Measurements from ENCODE around the gene HIVEP3. TPM values are rescaled to one million over a fixed set of nuclear protein-coding genes. Genes with fewer than 3 reads are reported as not detected.

Gene HIVEP3
- total RNA-seq, 5 donors from 2014 or later (not counting 1 experiment from before 2014, with no cell fraction given), result 7.0 to 15.3 (median 8.8) TPM

DNA sequence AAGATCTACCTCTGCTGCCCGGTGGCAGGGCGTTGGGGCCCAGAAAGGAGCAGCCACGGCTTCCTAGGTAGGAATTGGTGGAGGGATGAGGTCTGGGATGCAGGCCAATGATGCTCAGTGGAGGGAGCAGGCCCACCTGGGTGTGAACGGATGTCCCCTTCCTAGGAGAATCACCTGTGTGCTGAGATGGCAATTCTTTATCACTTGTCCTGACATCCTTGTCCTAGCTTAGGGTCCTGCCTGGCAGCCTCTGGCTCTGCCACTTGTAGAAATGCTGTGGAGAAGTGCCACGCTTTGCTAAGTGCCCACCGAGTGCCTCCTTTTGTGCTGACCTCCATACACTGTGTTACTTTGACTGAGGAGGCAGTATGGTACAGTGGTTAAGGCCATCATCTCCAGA, 447.1 kb downstream of the HIVEP3 start:
- H3K36me3 ChIP-seq (ENCODE audit: control insufficient read depth in 2 of 2, extremely low read depth in 1 of 2, insufficient read depth in 1 of 2, low read length in 1 of 2), result no peaks in the 10 kb centered on the region
- Mint-ChIP-seq H3K27ac (no peak overlapping the region), H3K9me3 (no peaks in the 10 kb centered on the region), H3K4me1 (no peaks in the 10 kb centered on the region), H3K27me3 (peaks cover 0 to 6% of the 10 kb centered on the region in 2 donors), H3K4me3 (no peak overlapping the region), H3K36me3 (no peaks in the 10 kb centered on the region)
- no peak for DNase-seq
- ATAC-seq (replicated peaks in 1 of 4), result no peak
- H3K27ac ChIP-seq (ENCODE audit: low read length), result no peak overlapping the region
- H3K4me1 ChIP-seq (ENCODE audit: control insufficient read depth in 1 of 2, extremely low read depth in 1 of 2, insufficient read depth in 2 of 2, low read length in 2 of 2), result no peaks in the 10 kb centered on the region
- POLR2A ChIA-PET, result no interaction called here
- H3K27me3 ChIP-seq (replicated peaks in 1 of 2; ENCODE audit: control insufficient read depth in 2 of 2, extremely low read depth in 1 of 2, insufficient read depth in 2 of 2, low read length in 1 of 2), result peaks cover 0 to 29% of the 10 kb centered on the region in 2 experiments
- no peak overlapping the region for H3K4me3 ChIP-seq (ENCODE audit: control insufficient read depth in 1 of 2, extremely low read depth in 1 of 2, low read length in 1 of 2)
- CTCF ChIA-PET, result no interaction called here
- 68% methylated on average over 3 of the region's 6 CpGs for WGBS (ENCODE audit: insufficient coverage)
- no peaks in the 10 kb centered on the region for H3K9me3 ChIP-seq

DNA sequence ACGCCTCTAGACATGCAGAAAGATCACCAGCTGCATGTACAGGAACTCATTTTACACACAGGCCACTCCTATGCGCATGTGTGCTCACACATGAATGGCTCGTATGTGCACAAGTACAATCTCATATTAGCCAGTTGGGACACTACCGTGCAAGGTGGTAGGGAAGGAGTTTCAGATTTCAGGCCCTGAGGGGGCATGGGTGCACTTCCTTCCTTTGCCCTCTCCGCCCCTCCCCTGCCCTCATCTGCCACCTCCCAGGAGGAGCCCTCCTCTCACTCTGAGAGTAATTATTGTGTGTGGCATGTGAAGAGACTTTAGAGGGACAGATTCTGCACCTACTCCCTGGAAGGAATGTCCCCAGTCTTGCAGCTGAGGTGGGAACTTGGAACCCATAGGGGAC, 449.0 kb downstream of the HIVEP3 start:
- H3K4me3 Mint-ChIP-seq, result no peak overlapping the region
- H3K36me3 Mint-ChIP-seq, result no peaks in the 10 kb centered on the region
- Histone ChIP-seq H3K36me3 (ENCODE audit: control insufficient read depth in 2 of 2, extremely low read depth in 1 of 2, insufficient read depth in 1 of 2, low read length in 1 of 2) (no peaks in the 10 kb centered on the region), H3K27me3 (replicated peaks in 1 of 2; ENCODE audit: control insufficient read depth in 2 of 2, extremely low read depth in 1 of 2, insufficient read depth in 2 of 2, low read length in 1 of 2) (peaks cover 0 to 29% of the 10 kb centered on the region in 2 experiments), H3K27ac (ENCODE audit: low read length) (no peak overlapping the region), H3K4me1 (ENCODE audit: control insufficient read depth in 1 of 2, extremely low read depth in 1 of 2, insufficient read depth in 2 of 2, low read length in 2 of 2) (no peaks in the 10 kb centered on the region), H3K4me3 (ENCODE audit: control insufficient read depth in 1 of 2, extremely low read depth in 1 of 2, low read length in 1 of 2) (no peak overlapping the region), H3K9me3 (no peaks in the 10 kb centered on the region)
- no peak overlapping the region for H3K27ac Mint-ChIP-seq
- DNase-seq (no peak), ATAC-seq (replicated peaks in 1 of 4) (no peak)
- 20% methylated on average over 1 of the region's 5 CpGs for WGBS (ENCODE audit: insufficient coverage)
- CTCF ChIA-PET, result no interaction called here
- peaks cover 0 to 6% of the 10 kb centered on the region in 2 donors for H3K27me3 Mint-ChIP-seq
- POLR2A ChIA-PET, result no interaction called here
- no peaks in the 10 kb centered on the region for H3K4me1 Mint-ChIP-seq
- H3K9me3 Mint-ChIP-seq, result no peaks in the 10 kb centered on the region

DNA sequence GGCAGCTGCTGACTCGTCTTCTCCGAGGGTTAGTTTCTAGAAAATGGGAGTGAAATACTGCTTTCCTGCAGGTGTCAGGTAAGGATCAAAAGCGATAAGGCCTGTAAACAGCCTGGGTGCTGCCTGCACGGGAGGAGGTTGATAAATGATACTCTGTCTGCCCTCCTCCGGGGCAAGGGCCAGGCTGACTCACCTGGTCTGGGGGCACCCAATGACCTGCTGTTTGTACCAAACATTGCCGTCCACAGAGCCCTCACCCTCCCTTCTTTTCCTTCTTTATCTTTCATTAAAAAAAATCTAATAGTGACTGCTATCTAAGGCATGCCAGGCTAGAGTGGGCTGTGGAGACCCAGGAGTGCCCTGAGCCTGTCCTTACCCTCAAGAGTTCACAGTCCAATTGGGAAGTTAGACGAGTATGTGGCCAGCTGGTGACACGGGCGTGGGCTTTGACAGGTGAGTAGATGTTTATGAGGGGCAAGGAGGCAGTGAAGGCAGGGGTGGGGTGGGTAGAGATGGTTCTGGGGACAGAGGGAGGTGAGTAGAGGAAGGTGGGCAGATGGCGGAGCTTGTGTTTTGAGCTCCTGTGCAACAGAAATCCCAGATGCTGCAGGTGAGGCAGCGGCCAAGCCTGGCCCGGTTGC, 450.5 kb downstream of the HIVEP3 start:
- ATAC-seq (replicated peaks in 1 of 4), result no peak
- H3K36me3 Mint-ChIP-seq, result no peaks in the 10 kb centered on the region
- H3K27me3 Mint-ChIP-seq, result peaks cover 0 to 6% of the 10 kb centered on the region in 2 donors
- 80% methylated on average over 7 of the region's 12 CpGs for WGBS (ENCODE audit: insufficient coverage)
- ChIA-PET POLR2A (no interaction called here), CTCF (no interaction called here)
- H3K4me3 ChIP-seq (ENCODE audit: control insufficient read depth in 1 of 2, extremely low read depth in 1 of 2, low read length in 1 of 2), result no peak overlapping the region
- no peak overlapping the region for H3K4me3 Mint-ChIP-seq
- no peaks in the 10 kb centered on the region for H3K36me3 ChIP-seq (ENCODE audit: control insufficient read depth in 2 of 2, extremely low read depth in 1 of 2, insufficient read depth in 1 of 2, low read length in 1 of 2)
- no peaks in the 10 kb centered on the region for H3K9me3 Mint-ChIP-seq
- no peaks in the 10 kb centered on the region for H3K4me1 Mint-ChIP-seq
- H3K9me3 ChIP-seq, result no peaks in the 10 kb centered on the region
- H3K27ac ChIP-seq (ENCODE audit: low read length), result no peak overlapping the region
- H3K27me3 ChIP-seq (replicated peaks in 1 of 2; ENCODE audit: control insufficient read depth in 2 of 2, extremely low read depth in 1 of 2, insufficient read depth in 2 of 2, low read length in 1 of 2), result peaks cover 0 to 28% of the 10 kb centered on the region in 2 experiments
- H3K27ac Mint-ChIP-seq, result no peak overlapping the region
- no peaks in the 10 kb centered on the region for H3K4me1 ChIP-seq (ENCODE audit: control insufficient read depth in 1 of 2, extremely low read depth in 1 of 2, insufficient read depth in 2 of 2, low read length in 2 of 2)
- no peak for DNase-seq

DNA sequence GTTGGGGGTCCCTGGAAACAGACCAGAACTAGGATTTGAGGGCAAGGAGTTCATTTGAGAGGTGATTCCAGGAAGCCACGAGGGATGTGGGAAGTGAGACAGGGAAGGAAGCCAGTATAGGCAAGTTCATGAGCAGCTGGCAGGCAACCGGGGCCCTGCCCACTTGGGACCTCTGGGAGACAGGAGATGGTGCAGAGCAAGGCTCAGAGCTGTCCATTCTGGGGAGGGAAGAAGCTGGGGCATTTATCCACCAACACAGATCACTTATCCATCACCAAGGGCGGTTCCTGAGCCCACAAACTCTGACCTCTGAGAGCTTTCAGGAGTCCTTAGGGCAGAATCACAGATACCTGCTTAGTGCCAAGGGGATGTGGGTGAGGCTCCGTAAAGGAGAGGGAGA, 451.0 kb downstream of the HIVEP3 start:
- H3K36me3 Mint-ChIP-seq, result no peaks in the 10 kb centered on the region
- Histone ChIP-seq H3K9me3 (no peaks in the 10 kb centered on the region), H3K4me1 (ENCODE audit: control insufficient read depth in 1 of 2, extremely low read depth in 1 of 2, insufficient read depth in 2 of 2, low read length in 2 of 2) (no peaks in the 10 kb centered on the region), H3K27ac (ENCODE audit: low read length) (no peak overlapping the region), H3K27me3 (replicated peaks in 1 of 2; ENCODE audit: control insufficient read depth in 2 of 2, extremely low read depth in 1 of 2, insufficient read depth in 2 of 2, low read length in 1 of 2) (peaks cover 0 to 28% of the 10 kb centered on the region in 2 experiments), H3K36me3 (ENCODE audit: control insufficient read depth in 2 of 2, extremely low read depth in 1 of 2, insufficient read depth in 1 of 2, low read length in 1 of 2) (no peaks in the 10 kb centered on the region), H3K4me3 (ENCODE audit: control insufficient read depth in 1 of 2, extremely low read depth in 1 of 2, low read length in 1 of 2) (no peak overlapping the region)
- POLR2A ChIA-PET, result no interaction called here
- peaks cover 0 to 6% of the 10 kb centered on the region in 2 donors for H3K27me3 Mint-ChIP-seq
- 58% methylated on average over 2 of the region's 4 CpGs for WGBS (ENCODE audit: insufficient coverage)
- CTCF ChIA-PET, result no interaction called here
- H3K4me3 Mint-ChIP-seq, result no peak overlapping the region
- no peaks in the 10 kb centered on the region for H3K9me3 Mint-ChIP-seq
- ATAC-seq (replicated peaks in 1 of 4) (no peak), DNase-seq (no peak)
- H3K4me1 Mint-ChIP-seq, result no peaks in the 10 kb centered on the region
- H3K27ac Mint-ChIP-seq, result no peak overlapping the region

DNA sequence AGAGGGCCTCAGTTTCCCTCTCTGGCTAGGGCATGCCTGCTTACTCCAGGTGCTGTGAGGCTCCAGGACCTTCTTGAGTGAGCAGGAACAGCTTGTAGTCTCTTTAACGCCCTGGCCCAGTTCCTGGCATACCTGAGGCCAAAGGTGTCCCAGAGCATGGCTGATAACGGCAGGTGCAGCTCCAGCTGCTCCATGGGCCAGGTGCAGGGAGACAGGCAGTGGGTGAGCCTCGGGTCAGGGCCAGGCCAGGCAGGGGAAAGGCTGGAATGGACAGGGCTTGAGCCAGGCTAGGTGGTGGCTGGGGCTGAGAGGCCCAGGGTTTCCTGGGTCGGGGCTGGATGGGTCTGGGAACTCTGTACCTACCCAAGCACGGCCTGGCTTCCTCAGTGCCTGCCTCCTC, 452.6 kb downstream of the HIVEP3 start:
- no peak for DNase-seq
- no peak overlapping the region for H3K4me3 ChIP-seq (ENCODE audit: control insufficient read depth in 1 of 2, extremely low read depth in 1 of 2, low read length in 1 of 2)
- POLR2A ChIA-PET, result no interaction called here

DNA sequence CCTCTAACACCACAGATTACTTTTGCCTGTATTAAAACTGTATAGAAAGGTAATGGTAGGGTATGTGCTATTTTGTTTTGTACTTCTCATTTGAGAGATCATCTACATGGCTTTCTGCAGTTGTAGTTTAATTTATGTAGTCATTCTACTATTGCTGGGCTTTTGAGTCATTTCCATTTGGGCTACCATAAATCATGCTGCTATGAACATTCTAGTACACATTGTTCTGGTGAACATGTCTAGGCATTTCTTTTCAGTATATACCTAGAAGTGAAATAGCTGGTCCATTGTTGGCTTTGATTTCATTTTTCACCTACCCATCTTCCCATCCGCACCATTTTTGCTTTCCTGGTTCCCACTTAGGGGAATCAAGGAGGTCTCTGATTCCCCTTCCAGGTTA, 453.0 kb downstream of the HIVEP3 start:
- 86% methylated on average over 1 of the region's 1 CpG for WGBS (ENCODE audit: insufficient coverage)
- H3K27me3 ChIP-seq (replicated peaks in 1 of 2; ENCODE audit: control insufficient read depth in 2 of 2, extremely low read depth in 1 of 2, insufficient read depth in 2 of 2, low read length in 1 of 2), result peaks cover 0 to 23% of the 10 kb centered on the region in 2 experiments

More for the DNA sequence above, 452.6 kb downstream of the HIVEP3 start:
- H3K4me3 Mint-ChIP-seq, result no peak overlapping the region
- no peaks in the 10 kb centered on the region for H3K36me3 Mint-ChIP-seq
- no peak for ATAC-seq (replicated peaks in 1 of 4)
- 55% methylated on average over 3 of the region's 5 CpGs for WGBS (ENCODE audit: insufficient coverage)
- H3K4me1 Mint-ChIP-seq, result no peaks in the 10 kb centered on the region
- no peaks in the 10 kb centered on the region for H3K4me1 ChIP-seq (ENCODE audit: control insufficient read depth in 1 of 2, extremely low read depth in 1 of 2, insufficient read depth in 2 of 2, low read length in 2 of 2)
- peaks cover 0 to 6% of the 10 kb centered on the region in 2 donors for H3K27me3 Mint-ChIP-seq
- H3K9me3 ChIP-seq, result no peaks in the 10 kb centered on the region
- H3K27ac ChIP-seq (ENCODE audit: low read length), result no peak overlapping the region
- H3K36me3 ChIP-seq (ENCODE audit: control insufficient read depth in 2 of 2, extremely low read depth in 1 of 2, insufficient read depth in 1 of 2, low read length in 1 of 2), result no peaks in the 10 kb centered on the region
- CTCF ChIA-PET, result no interaction called here
- no peak overlapping the region for H3K27ac Mint-ChIP-seq
- peaks cover 0 to 23% of the 10 kb centered on the region in 2 experiments for H3K27me3 ChIP-seq (replicated peaks in 1 of 2; ENCODE audit: control insufficient read depth in 2 of 2, extremely low read depth in 1 of 2, insufficient read depth in 2 of 2, low read length in 1 of 2)
- no peaks in the 10 kb centered on the region for H3K9me3 Mint-ChIP-seq

DNA sequence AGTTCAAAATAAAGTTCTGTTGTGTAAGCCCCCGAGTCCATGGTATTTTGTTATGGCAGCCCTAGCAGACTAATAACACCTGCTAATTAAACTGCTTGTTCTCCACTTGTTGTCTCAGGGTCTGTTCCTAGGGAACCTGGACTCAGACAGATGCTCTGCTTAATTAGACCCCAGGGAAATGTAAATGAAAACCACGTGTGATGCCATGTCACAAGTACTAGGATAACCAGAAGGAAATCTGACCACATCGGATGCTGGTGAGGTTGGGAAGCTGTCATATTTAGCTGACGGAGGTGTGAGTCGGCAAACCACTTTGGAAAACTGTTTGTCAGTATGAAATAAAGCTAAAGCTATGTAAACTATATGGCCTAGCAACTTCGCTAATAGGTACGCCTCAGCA, 453.8 kb downstream of the HIVEP3 start:
- POLR2A ChIA-PET, result no interaction called here

More for the DNA sequence above, 453.0 kb downstream of the HIVEP3 start:
- H3K4me3 Mint-ChIP-seq, result no peak overlapping the region
- Histone ChIP-seq H3K36me3 (ENCODE audit: control insufficient read depth in 2 of 2, extremely low read depth in 1 of 2, insufficient read depth in 1 of 2, low read length in 1 of 2) (no peaks in the 10 kb centered on the region), H3K9me3 (no peaks in the 10 kb centered on the region), H3K27ac (ENCODE audit: low read length) (no peak overlapping the region), H3K4me3 (ENCODE audit: control insufficient read depth in 1 of 2, extremely low read depth in 1 of 2, low read length in 1 of 2) (no peak overlapping the region), H3K4me1 (ENCODE audit: control insufficient read depth in 1 of 2, extremely low read depth in 1 of 2, insufficient read depth in 2 of 2, low read length in 2 of 2) (no peaks in the 10 kb centered on the region)
- no peaks in the 10 kb centered on the region for H3K36me3 Mint-ChIP-seq
- no peaks in the 10 kb centered on the region for H3K4me1 Mint-ChIP-seq
- POLR2A ChIA-PET, result no interaction called here
- no peaks in the 10 kb centered on the region for H3K9me3 Mint-ChIP-seq
- ATAC-seq (replicated peaks in 1 of 4) (no peak), DNase-seq (no peak)
- peaks cover 0 to 6% of the 10 kb centered on the region in 2 donors for H3K27me3 Mint-ChIP-seq
- H3K27ac Mint-ChIP-seq, result no peak overlapping the region
- CTCF ChIA-PET, result no interaction called here

More for the DNA sequence above, 453.8 kb downstream of the HIVEP3 start:
- Histone ChIP-seq H3K36me3 (ENCODE audit: control insufficient read depth in 2 of 2, extremely low read depth in 1 of 2, insufficient read depth in 1 of 2, low read length in 1 of 2) (no peaks in the 10 kb centered on the region), H3K4me1 (ENCODE audit: control insufficient read depth in 1 of 2, extremely low read depth in 1 of 2, insufficient read depth in 2 of 2, low read length in 2 of 2) (no peaks in the 10 kb centered on the region), H3K27me3 (replicated peaks in 1 of 2; ENCODE audit: control insufficient read depth in 2 of 2, extremely low read depth in 1 of 2, insufficient read depth in 2 of 2, low read length in 1 of 2) (peaks cover 0 to 21% of the 10 kb centered on the region in 2 experiments), H3K4me3 (ENCODE audit: control insufficient read depth in 1 of 2, extremely low read depth in 1 of 2, low read length in 1 of 2) (no peak overlapping the region), H3K27ac (ENCODE audit: low read length) (no peak overlapping the region), H3K9me3 (no peaks in the 10 kb centered on the region)
- Mint-ChIP-seq H3K27me3 (peaks cover 0 to 6% of the 10 kb centered on the region in 2 donors), H3K4me3 (no peak overlapping the region), H3K36me3 (no peaks in the 10 kb centered on the region), H3K27ac (no peak overlapping the region), H3K4me1 (no peaks in the 10 kb centered on the region), H3K9me3 (no peaks in the 10 kb centered on the region)
- no peak for DNase-seq
- ATAC-seq (replicated peaks in 1 of 4), result no peak
- 89% methylated on average over 6 of the region's 7 CpGs for WGBS (ENCODE audit: insufficient coverage)
- CTCF ChIA-PET, result no interaction called here

Measured in T-cell (primary cell).